Activated naive CD4-positive, alpha-beta T cell treated with anti-CD3 and anti-CD28 coated beads, Interleukin-2, amount 10 ng/mL, durations not matched to agents 7 days and 5 days (primary cell): ENCODE measurements around the gene ELOB.

ENCODE experiments used
- CTCF ChIA-PET: fragments of 350-600 bp; sonication (Branson Sonifier 250); formaldehyde crosslinking; loops from one replicate; lab custom pipeline; 2021; ENCODE audit warnings: antibody characterized with exemption; lab: Charles Lee
- DNase-seq: peaks from one replicate; pipeline ENCODE4 v3.0.0-alpha.2; 2020
- H3K27ac Mint-ChIP-seq: one replicate; pipeline ENCODE4 v1.8.0; 2021; ENCODE audit warnings: mild to moderate bottlenecking, moderate library complexity, mixed read lengths
- H3K27me3 Mint-ChIP-seq: one replicate; pipeline ENCODE4 v1.8.0; 2021; ENCODE audit warnings: mild to moderate bottlenecking, mixed read lengths
- H3K36me3 Mint-ChIP-seq: one replicate; pipeline ENCODE4 v1.8.0; 2021; ENCODE audit warnings: mixed read lengths
- H3K4me1 Mint-ChIP-seq: one replicate; pipeline ENCODE4 v1.8.0; 2021; ENCODE audit warnings: mixed read lengths
- H3K4me3 Mint-ChIP-seq: one replicate; pipeline ENCODE4 v1.8.0; 2021; ENCODE audit warnings: mild to moderate bottlenecking, moderate library complexity, mixed read lengths
- H3K9me3 Mint-ChIP-seq: one replicate; pipeline ENCODE4 v1.8.0; 2021; ENCODE audit warnings: mixed read lengths

ELOB gene

GRCh38 chr16:2816751-2817339 is 39.8 kb upstream of the ELOB start, which contains the start of gene PRSS21:
Gene PRSS21 (plus strand): TSS chr16:2817237. CDS start chr16:2817269, 32 bp downstream.
- Mint-ChIP-seq H3K27ac (no peak within 1 kb of the TSS), H3K27me3 (peaks cover 7% of the 10 kb centered on the region), H3K36me3 (no peaks in the 10 kb centered on the region), H3K4me1 (no peaks in the 10 kb centered on the region), H3K4me3 (no peak within 1 kb of the TSS), H3K9me3 (no peaks in the 10 kb centered on the region)
- CTCF ChIA-PET, result interaction anchor here (1.0 kb wide), 1 partner anchor 52 kb away, joined by 3 read pairs; no protein-coding TSS in a partner anchor
- peak; percentile 39 for DNase-seq

GRCh38 chr16:2815299-2815771 is 38.3 kb upstream of the ELOB start:
- no peaks in the 10 kb centered on the region for H3K4me1 Mint-ChIP-seq
- no peak overlapping the region for H3K27ac Mint-ChIP-seq
- H3K36me3 Mint-ChIP-seq, result no peaks in the 10 kb centered on the region
- peak; percentile 18 for DNase-seq
- H3K4me3 Mint-ChIP-seq, result no peak overlapping the region
- CTCF ChIA-PET, result no interaction called here
- no peaks in the 10 kb centered on the region for H3K9me3 Mint-ChIP-seq
- peaks cover 12% of the 10 kb centered on the region for H3K27me3 Mint-ChIP-seq

GRCh38 chr16:2814551-2815298 is 37.6 kb upstream of the ELOB start:
- H3K4me3 Mint-ChIP-seq, result no peak overlapping the region
- H3K27ac Mint-ChIP-seq, result no peak overlapping the region
- peak; percentile 15 for DNase-seq
- H3K27me3 Mint-ChIP-seq, result peaks cover 15% of the 10 kb centered on the region
- H3K9me3 Mint-ChIP-seq, result no peaks in the 10 kb centered on the region
- CTCF ChIA-PET, result no interaction called here
- no peaks in the 10 kb centered on the region for H3K36me3 Mint-ChIP-seq
- no peaks in the 10 kb centered on the region for H3K4me1 Mint-ChIP-seq

- Mint-ChIP-seq H3K9me3 (no peaks in the 10 kb centered on the region), H3K27ac (no peak overlapping the region), H3K36me3 (no peaks in the 10 kb centered on the region), H3K4me3 (no peak overlapping the region), H3K4me1 (no peaks in the 10 kb centered on the region), H3K27me3 (peaks cover 15% of the 10 kb centered on the region)
- DNase-seq, result peak; percentile 16
- CTCF ChIA-PET, result no interaction called here
Observed at GRCh38 chr16:2813771-2814221, 36.7 kb upstream of the ELOB start.

- CTCF ChIA-PET, result interaction anchor here (1.7 kb wide), 1 partner anchor 12 kb away, joined by 6 read pairs; no protein-coding TSS in a partner anchor
- peaks cover 25% of the 10 kb centered on the region for H3K27me3 Mint-ChIP-seq
- no peaks in the 10 kb centered on the region for H3K4me1 Mint-ChIP-seq
- no peaks in the 10 kb centered on the region for H3K9me3 Mint-ChIP-seq
- no peak overlapping the region for H3K27ac Mint-ChIP-seq
- no peak overlapping the region for H3K4me3 Mint-ChIP-seq
- DNase-seq, result peak; percentile 14
- no peaks in the 10 kb centered on the region for H3K36me3 Mint-ChIP-seq
Observed at GRCh38 chr16:2811703-2812471, 34.8 kb upstream of the ELOB start.

DNA sequence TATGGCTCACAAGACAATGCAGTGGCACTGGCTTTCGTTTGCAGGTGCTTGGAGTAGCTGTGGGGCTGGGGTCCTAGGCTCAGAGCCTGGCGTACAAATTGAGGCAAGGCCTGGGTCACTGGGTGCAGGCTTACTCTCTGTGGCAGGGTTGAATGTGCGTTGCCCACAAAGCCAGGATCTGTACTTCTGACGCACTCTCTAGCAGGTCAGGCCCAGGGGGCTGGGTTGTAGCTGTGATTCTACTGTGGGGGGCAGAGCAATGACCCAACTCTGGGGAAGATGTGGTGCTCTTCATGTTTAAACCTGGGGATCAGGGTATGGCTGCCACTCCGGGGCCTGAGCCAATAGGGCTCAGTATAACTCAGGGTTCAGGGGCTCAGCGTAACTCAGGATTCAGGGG is 33.6 kb upstream of the ELOB start:
- H3K36me3 Mint-ChIP-seq, result no peaks in the 10 kb centered on the region
- no peak overlapping the region for H3K27ac Mint-ChIP-seq
- CTCF ChIA-PET, result interaction anchor here (0.6 to 1.7 kb wide), 2 partner anchors 8 to 13 kb away, joined by 3 to 6 read pairs; no protein-coding TSS in a partner anchor
- no peaks in the 10 kb centered on the region for H3K9me3 Mint-ChIP-seq
- H3K27me3 Mint-ChIP-seq, result peaks cover 33% of the 10 kb centered on the region
- H3K4me1 Mint-ChIP-seq, result no peaks in the 10 kb centered on the region
- DNase-seq, result peak; percentile 5
- no peak overlapping the region for H3K4me3 Mint-ChIP-seq

DNA sequence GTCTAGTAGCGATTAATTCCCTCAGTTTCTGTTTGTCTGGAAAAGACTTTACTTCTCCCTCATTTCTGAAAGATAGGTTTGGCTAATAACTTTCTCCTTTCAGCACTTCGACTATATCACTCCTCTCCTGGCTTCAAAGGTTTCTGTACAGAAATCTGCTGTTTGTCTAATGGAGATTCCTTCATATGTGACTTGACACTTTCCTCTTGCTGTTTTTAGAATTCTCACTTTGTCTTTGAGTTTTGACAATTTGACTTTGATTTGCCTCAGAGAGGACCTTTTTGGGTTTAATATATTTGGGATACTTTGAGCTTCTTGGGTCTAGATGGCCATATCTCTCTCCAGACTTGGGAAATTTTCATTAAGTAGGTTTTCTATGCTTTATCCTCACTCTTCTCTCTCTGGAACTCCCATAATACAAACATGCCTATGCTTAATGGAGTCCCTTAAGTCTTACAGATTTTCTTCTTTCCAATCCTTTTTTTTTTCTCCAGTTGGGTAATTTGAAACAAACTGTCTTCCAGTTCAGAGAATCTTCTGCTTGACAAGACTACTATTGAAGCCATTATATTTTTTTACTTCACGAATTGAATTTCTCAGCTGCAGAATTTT is 32.2 kb upstream of the ELOB start:
- DNase-seq, result no peak
- Mint-ChIP-seq H3K27ac (no peak overlapping the region), H3K9me3 (no peaks in the 10 kb centered on the region), H3K4me1 (no peaks in the 10 kb centered on the region), H3K36me3 (no peaks in the 10 kb centered on the region), H3K4me3 (no peak overlapping the region), H3K27me3 (peaks cover 45% of the 10 kb centered on the region)
- CTCF ChIA-PET, result no interaction called here

DNA sequence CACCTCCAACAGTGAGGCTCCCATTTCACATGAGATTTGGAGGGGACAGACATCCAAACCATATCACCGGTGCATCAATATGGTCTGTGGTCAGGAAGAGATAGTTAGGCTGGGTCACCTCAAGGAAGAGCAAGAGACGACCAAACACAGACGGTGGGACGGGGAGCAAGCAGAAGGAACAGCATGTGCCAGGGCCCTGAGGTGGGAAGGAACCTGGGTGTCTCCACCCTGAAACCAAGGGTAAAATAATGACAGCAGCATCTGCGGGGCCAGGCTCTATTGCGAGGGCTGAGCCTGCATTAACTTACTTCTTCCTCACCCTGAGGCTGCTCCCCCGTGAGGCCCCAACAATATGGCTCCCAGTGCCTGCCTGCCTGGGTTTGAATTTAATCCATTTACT is 31.1 kb upstream of the ELOB start:
- Mint-ChIP-seq H3K27me3 (peaks cover 46% of the 10 kb centered on the region), H3K4me3 (no peak overlapping the region), H3K4me1 (no peaks in the 10 kb centered on the region), H3K36me3 (no peaks in the 10 kb centered on the region), H3K27ac (peak overlapping the region; percentile 5), H3K9me3 (peaks cover 2% of the 10 kb centered on the region)
- CTCF ChIA-PET, result no interaction called here
- no peak for DNase-seq

DNA sequence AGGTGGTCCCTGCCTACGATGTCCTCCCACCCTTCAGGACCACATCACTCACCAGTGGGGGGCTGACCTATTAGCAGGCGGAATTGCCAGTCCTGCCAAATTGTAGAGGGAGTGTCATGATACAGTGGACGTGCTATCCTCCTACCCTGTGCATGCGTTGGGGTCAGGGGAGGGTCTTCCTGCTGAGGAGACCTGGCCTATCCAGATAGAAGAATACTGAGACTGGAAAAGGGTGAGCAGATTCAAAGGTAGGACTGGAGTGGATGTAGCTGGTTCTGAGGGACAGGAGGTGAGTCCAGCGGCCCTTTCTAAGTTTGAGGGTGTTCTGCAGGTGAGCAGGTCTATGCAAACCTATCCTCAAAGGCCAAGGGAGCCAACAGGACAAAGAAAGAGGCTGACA is 29.2 kb upstream of the ELOB start:
- H3K27me3 Mint-ChIP-seq, result peaks cover 42% of the 10 kb centered on the region
- CTCF ChIA-PET, result no interaction called here
- no peak overlapping the region for H3K27ac Mint-ChIP-seq
- H3K4me3 Mint-ChIP-seq, result no peak overlapping the region
- no peaks in the 10 kb centered on the region for H3K36me3 Mint-ChIP-seq
- peaks cover 2% of the 10 kb centered on the region for H3K9me3 Mint-ChIP-seq
- H3K4me1 Mint-ChIP-seq, result no peaks in the 10 kb centered on the region
- DNase-seq, result no peak

GRCh38 chr16:2804728-2805127 is 27.6 kb upstream of the ELOB start:
- H3K27ac Mint-ChIP-seq, result no peak overlapping the region
- no peak overlapping the region for H3K4me3 Mint-ChIP-seq
- CTCF ChIA-PET, result no interaction called here
- H3K9me3 Mint-ChIP-seq, result peaks cover 2% of the 10 kb centered on the region
- H3K4me1 Mint-ChIP-seq, result no peaks in the 10 kb centered on the region
- H3K36me3 Mint-ChIP-seq, result no peaks in the 10 kb centered on the region
- no peak for DNase-seq
- peaks cover 31% of the 10 kb centered on the region for H3K27me3 Mint-ChIP-seq

DNA sequence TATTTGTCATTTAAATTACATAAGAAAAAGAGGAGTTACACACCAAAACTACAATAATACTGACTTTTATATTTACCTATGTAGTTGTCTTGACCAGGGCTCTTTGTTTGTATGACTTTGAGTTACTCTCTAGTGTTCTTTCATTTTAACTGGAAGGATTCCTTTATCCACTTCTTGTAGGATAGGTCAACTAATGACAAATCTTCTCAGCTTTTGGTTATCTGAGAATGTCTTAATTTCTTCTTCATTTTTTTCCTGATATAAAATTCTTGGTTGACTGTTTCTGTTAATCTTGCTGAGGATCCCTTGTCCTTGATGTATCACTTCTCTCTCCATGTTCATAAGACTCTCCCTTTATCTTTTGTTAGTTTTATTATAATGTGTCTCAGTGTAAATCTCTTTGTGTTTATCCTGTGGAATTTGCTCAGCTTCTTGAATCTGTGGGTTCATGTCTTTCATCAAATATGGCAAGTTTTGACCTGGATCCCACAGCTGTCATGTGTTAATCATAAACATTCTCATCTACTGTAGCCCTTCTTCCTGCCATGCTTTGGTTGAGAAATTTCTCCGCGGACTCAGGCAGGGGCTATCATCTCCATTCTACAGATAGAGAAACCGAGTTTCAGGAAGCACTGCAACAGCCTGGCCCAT is 26.6 kb upstream of the ELOB start:
- Mint-ChIP-seq H3K4me3 (no peak overlapping the region), H3K36me3 (no peaks in the 10 kb centered on the region), H3K27ac (no peak overlapping the region), H3K27me3 (peaks cover 39% of the 10 kb centered on the region), H3K4me1 (no peaks in the 10 kb centered on the region), H3K9me3 (peaks cover 2% of the 10 kb centered on the region)
- no peak for DNase-seq
- CTCF ChIA-PET, result no interaction called here

- Mint-ChIP-seq H3K4me1 (no peaks in the 10 kb centered on the region), H3K9me3 (peaks cover 2% of the 10 kb centered on the region), H3K27ac (no peak overlapping the region), H3K36me3 (no peaks in the 10 kb centered on the region), H3K27me3 (peaks cover 37% of the 10 kb centered on the region), H3K4me3 (no peak overlapping the region)
- CTCF ChIA-PET, result no interaction called here
- DNase-seq, result no peak
Observed at GRCh38 chr16:2799859-2800226, 22.8 kb upstream of the ELOB start.

DNA sequence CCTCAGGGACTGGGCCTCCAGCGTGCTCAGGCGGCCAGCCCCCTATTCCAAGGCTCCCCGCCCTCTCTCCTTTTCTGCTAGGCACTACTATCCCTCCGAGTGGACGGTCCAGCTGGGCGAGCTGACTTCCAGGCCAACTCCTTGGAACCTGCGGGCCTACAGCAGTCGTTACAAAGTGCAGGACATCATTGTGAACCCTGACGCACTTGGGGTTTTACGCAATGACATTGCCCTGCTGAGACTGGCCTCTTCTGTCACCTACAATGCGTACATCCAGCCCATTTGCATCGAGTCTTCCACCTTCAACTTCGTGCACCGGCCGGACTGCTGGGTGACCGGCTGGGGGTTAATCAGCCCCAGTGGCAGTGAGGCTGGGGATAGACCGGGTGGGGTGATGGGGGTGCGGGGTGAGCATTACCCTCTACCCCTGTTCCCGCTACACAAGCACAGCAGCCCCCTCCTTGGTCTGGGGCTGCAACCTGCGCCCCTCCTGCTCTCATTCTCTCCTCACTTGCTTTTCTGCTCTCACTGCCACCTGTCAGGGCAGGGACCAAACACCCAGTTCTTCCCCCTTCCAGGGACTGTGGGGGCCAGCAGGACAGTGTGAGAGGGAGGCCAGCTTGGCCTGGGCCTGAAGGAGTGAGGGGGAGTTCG is 22.3 kb upstream of the ELOB start:
- Mint-ChIP-seq H3K36me3 (no peaks in the 10 kb centered on the region), H3K27ac (no peak overlapping the region), H3K4me1 (no peaks in the 10 kb centered on the region), H3K27me3 (peaks cover 32% of the 10 kb centered on the region), H3K9me3 (peaks cover 2% of the 10 kb centered on the region), H3K4me3 (no peak overlapping the region)
- DNase-seq, result no peak
- CTCF ChIA-PET, result no interaction called here
